Measurements from ENCODE around the gene PROM1.

DNA sequence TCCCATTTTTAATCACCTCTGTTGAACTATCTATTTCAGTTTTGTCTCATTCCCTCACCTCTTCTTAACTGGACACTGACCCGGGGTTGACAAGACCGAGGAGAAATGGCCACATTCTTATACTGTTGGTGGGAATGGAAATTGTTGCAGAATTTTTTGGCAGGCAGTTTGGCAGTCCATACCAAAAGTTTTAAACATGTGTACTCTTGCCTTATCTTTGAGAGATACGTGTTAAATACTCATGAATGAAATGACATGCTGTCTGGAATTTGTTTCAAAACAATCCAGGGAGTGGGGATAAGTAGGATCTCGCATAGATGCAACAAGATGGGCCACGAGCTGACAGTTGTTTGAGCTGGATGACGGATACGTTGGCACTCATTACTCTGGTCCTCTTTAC lies 157.3 kb downstream of the PROM1 start:
- TF ChIP-seq, protein P1, sequence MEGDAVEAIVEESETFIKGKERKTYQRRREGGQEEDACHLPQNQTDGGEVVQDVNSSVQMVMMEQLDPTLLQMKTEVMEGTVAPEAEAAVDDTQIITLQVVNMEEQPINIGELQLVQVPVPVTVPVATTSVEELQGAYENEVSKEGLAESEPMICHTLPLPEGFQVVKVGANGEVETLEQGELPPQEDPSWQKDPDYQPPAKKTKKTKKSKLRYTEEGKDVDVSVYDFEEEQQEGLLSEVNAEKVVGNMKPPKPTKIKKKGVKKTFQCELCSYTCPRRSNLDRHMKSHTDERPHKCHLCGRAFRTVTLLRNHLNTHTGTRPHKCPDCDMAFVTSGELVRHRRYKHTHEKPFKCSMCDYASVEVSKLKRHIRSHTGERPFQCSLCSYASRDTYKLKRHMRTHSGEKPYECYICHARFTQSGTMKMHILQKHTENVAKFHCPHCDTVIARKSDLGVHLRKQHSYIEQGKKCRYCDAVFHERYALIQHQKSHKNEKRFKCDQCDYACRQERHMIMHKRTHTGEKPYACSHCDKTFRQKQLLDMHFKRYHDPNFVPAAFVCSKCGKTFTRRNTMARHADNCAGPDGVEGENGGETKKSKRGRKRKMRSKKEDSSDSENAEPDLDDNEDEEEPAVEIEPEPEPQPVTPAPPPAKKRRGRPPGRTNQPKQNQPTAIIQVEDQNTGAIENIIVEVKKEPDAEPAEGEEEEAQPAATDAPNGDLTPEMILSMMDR (IDR thresholded peaks at IDR 0.05): no peak
- TF ChIP-seq ZFP36 (IDR thresholded peaks at IDR 0.05; ENCODE audit: borderline replicate concordance, partially characterized antibody) (no peak), JUN (IDR thresholded peaks at IDR 0.05) (no peak)
